SK-N-SH (cell line): ENCODE data around the gene SSBP2. TPM values are rescaled to one million over a fixed set of nuclear protein-coding genes. Genes with fewer than 3 reads are reported as not detected.

Experiments used
- CTCF ChIA-PET: fragments of 300-600, 350-600 bp; formaldehyde crosslinking; extraction: SDS; loops from one replicate; lab custom pipeline; 2021; lab: Yijun Ruan, JAX
- POLR2A ChIA-PET: fragments of 350-600 bp; sonication (Branson Sonifier 250); formaldehyde crosslinking; extraction: SDS; loops from one replicate; lab custom pipeline; 2020; ENCODE audit warnings: antibody characterized with exemption, inconsistent platforms; lab: Yijun Ruan, JAX
- DNase-seq: peaks from one replicate; pipeline ENCODE4 v3.0.0; 2012
- H2AFZ ChIP-seq: fragments of 200-600 bp; sonication (generic); 2 replicates; pipeline ENCODE4 v1.8.1; 2016; ENCODE audit warnings: antibody characterized with exemption, mild to moderate bottlenecking, low read depth
- H3F3A ChIP-seq: fragments of 200-600 bp; sonication (generic); replicated peaks from 2 replicates; pipeline ENCODE3; 2016; ENCODE audit warnings: antibody characterized with exemption, mild to moderate bottlenecking; ENCODE audit not compliant: insufficient read depth
- H3K27ac ChIP-seq, 2 experiments: fragments of 200-500 bp in 1 of 2; fragments of 200-600 bp in 1 of 2; sonication (Bioruptor generic) in 1 of 2; sonication (generic), shearing (Covaris generic) in 1 of 2; 2 replicates each; pipeline versions ENCODE4 v1.5.1 to v1.6.1; 2014 to 2016; ENCODE audit warnings: low read depth in 2 of 2, inconsistent platforms in 1 of 2, low read length in 1 of 2, mild to moderate bottlenecking in 1 of 2, mixed read lengths in 1 of 2
- H3K27me3 ChIP-seq: fragments of 200-600 bp; sonication (generic), shearing (Covaris generic); 2 replicates; pipeline ENCODE4 v1.6.1; 2016; ENCODE audit warnings: mixed run types; ENCODE audit not compliant: insufficient read depth
- H3K36me3 ChIP-seq, 2 experiments: fragments of 200-500 bp in 1 of 2; fragments of 200-600 bp in 1 of 2; sonication (Bioruptor generic) in 1 of 2; sonication (generic) in 1 of 2; replicated peaks in 1 of 2; 2 replicates each; pipeline versions ENCODE3 to v1.5.1; 2014 to 2016; ENCODE audit warnings: low read length in 1 of 2, mild to moderate bottlenecking in 1 of 2; ENCODE audit not compliant: insufficient read depth in 2 of 2, control insufficient read depth in 1 of 2
- H3K4me1 ChIP-seq, 2 experiments: fragments of 200-500 bp in 1 of 2; fragments of 200-600 bp in 1 of 2; sonication (Bioruptor generic) in 1 of 2; sonication (generic), shearing (Covaris generic) in 1 of 2; 2 replicates each; pipeline versions ENCODE4 v1.5.1 to v1.6.1; 2014 to 2016; ENCODE audit warnings: low read depth in 1 of 2, low read length in 1 of 2, mixed run types in 1 of 2; ENCODE audit not compliant: insufficient read depth in 2 of 2, control insufficient read depth in 1 of 2
- H3K4me2 ChIP-seq: fragments of 200-600 bp; sonication (generic), shearing (Covaris generic); 2 replicates; pipeline ENCODE4 v1.6.1; 2017; ENCODE audit warnings: mixed run types
- H3K4me3 ChIP-seq, 2 experiments: fragments of 200-500 bp in 1 of 2; fragments of 200-600 bp in 1 of 2; sonication (Bioruptor generic) in 1 of 2; sonication (generic), shearing (Covaris generic) in 1 of 2; 2 replicates each; pipeline versions ENCODE4 v1.5.1 to v1.8.1; 2014 to 2016; ENCODE audit warnings: low read depth in 2 of 2, inconsistent platforms in 1 of 2, low read length in 1 of 2, mild to moderate bottlenecking in 1 of 2, mixed read lengths in 1 of 2, moderate library complexity in 1 of 2
- H3K79me2 ChIP-seq: fragments of 200-600 bp; sonication (generic); 2 replicates; pipeline ENCODE4 v1.8.1; 2017; ENCODE audit warnings: mild to moderate bottlenecking; ENCODE audit not compliant: insufficient read depth
- H3K9ac ChIP-seq: fragments of 200-600 bp; sonication (generic); 2 replicates; pipeline ENCODE4 v1.6.1; 2017; ENCODE audit warnings: mixed run types
- H3K9me2 ChIP-seq: fragments of 200-600 bp; sonication (generic); 2 replicates; pipeline ENCODE4 v1.6.1; 2017; ENCODE audit warnings: mixed run types
- H3K9me3 ChIP-seq: fragments of 200-600 bp; sonication (generic); 2 replicates; pipeline ENCODE4 v1.6.1; 2017; ENCODE audit warnings: mixed run types, mild to moderate bottlenecking, moderate library complexity
- H4K20me1 ChIP-seq: fragments of 200-600 bp; sonication (generic); 2 replicates; pipeline ENCODE4 v1.6.1; 2017; ENCODE audit warnings: mild to moderate bottlenecking, mixed run types; ENCODE audit not compliant: insufficient read depth
- ELF1 ChIP-seq: IDR thresholded peaks from 2 replicates; pipeline ENCODE4 v1.4.0; 2012
- GATA2 ChIP-seq: sonication (generic); formaldehyde crosslinking; IDR thresholded peaks from 2 replicates; pipeline ENCODE4 v1.5.0; 2020; ENCODE audit warnings: mild to moderate bottlenecking, missing genetic modification reagents
- JUND ChIP-seq: IDR thresholded peaks from 2 replicates; pipeline ENCODE4 v1.4.0; 2012
- NRF1 ChIP-seq: IDR thresholded peaks from 2 replicates; pipeline ENCODE4 v1.6.1; 2012; ENCODE audit warnings: low read depth, mild to moderate bottlenecking, low read length
- RAD21 ChIP-seq: IDR thresholded peaks from 2 replicates; pipeline ENCODE4 v1.6.1; 2012; ENCODE audit warnings: mild to moderate bottlenecking, low read length
- TAF1 ChIP-seq: IDR thresholded peaks from 2 replicates; pipeline ENCODE4 v1.6.1; 2012; ENCODE audit warnings: low read depth, mild to moderate bottlenecking, low read length, moderate library complexity, borderline replicate concordance
- WGBS: methylation state at CpG from one replicate; pipeline ENCODE4 v1.1.6; 2017; ENCODE audit warnings: low lambda C conversion rate; 5-methylcytosine and 5-hydroxymethylcytosine counted together
- polyA plus RNA-seq, 3 experiments: library from polyadenylated mRNA; depleted of rRNA; stranded (reverse); fragments of >200 nt; gene quantifications; 2 replicates each; pipeline ENCODE4 v1.2.3, GENCODE V29; 2012
- TF ChIP-seq, protein P1 (sequence below): fragments of 150-350 bp; IDR thresholded peaks from 2 replicates; pipeline ENCODE4 v1.6.1; 2016; ENCODE audit warnings: mild to moderate bottlenecking, low read depth, low read length
- TF ChIP-seq, protein P2 (sequence below): IDR thresholded peaks from 2 replicates; pipeline ENCODE4; 2012

Gene SSBP2
- polyA plus RNA-seq, 1 of the 3 experiments (the other 2 are of a cell fraction), result 35.3 TPM

DNA sequence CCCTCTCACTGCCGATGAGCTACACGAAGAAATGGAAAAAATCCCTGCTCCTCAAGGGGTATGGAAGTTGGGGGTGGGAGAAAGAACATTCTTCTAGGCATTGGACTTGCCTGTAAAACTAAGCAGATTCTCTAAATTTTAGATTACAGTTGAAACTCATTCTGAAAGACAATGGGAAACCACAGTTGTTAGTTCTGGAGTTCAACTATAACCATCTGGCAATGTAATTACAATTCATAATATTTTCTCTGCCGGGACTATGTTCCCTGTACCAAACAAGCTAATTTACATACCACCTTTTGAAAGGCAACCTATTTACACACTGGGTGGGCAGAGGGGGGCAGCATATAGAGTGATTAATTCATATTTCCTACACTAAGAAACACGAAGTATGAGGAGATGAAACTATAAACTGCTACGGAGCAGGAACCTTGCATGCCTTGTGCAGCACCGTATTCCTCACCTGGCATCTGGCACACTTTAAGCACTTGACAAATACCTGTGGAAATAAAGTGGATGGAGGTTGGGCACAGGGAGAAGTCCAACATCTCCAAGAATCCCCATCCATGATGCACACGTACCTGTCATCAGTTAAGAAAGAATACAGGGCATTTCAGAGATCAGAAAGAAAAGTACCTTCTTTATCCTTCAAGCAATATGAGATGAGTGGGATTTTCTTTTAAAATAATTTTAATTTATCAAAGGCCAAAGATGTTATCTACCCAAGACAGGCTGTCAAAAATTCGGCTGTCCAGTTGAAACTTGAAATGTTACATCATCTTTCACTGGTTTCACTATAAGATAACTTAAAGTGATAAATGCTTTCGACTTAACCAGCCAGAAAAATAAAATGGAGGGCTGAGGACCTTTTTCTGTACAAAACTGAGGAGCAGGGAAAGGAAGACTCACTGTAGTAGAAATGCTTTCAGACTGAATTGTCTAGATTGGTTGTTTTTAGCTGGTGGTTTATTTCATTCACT is 54.2 kb downstream of the SSBP2 start:
- H3K9me3 ChIP-seq, result peaks cover 9% of the 10 kb centered on the region; the same call in 1 of the 2 replicates
- no peak overlapping the region for H3K9ac ChIP-seq
- CTCF ChIA-PET, result no interaction called here
- POLR2A ChIA-PET, result no interaction called here
- H3K4me3 ChIP-seq, result no peak overlapping the region
- no peak overlapping the region for H2AFZ ChIP-seq
- no peaks in the 10 kb centered on the region for H3K27me3 ChIP-seq
- H3K9me2 ChIP-seq, result no peaks in the 10 kb centered on the region
- H3K79me2 ChIP-seq, result no peaks in the 10 kb centered on the region; the same call in 1 of the 2 replicates
- no peaks in the 10 kb centered on the region for H3K4me1 ChIP-seq
- H3K36me3 ChIP-seq, result peaks cover 0 to 20% of the 10 kb centered on the region in 2 experiments
- no peak overlapping the region for H3K27ac ChIP-seq
- no peaks in the 10 kb centered on the region; the same call in 1 of the 2 replicates for H4K20me1 ChIP-seq
- WGBS, result 88% methylated on average over 9 of the region's 9 CpGs
- TF ChIP-seq ELF1 (no peak), NRF1 (no peak)
- TF ChIP-seq, protein P1, sequence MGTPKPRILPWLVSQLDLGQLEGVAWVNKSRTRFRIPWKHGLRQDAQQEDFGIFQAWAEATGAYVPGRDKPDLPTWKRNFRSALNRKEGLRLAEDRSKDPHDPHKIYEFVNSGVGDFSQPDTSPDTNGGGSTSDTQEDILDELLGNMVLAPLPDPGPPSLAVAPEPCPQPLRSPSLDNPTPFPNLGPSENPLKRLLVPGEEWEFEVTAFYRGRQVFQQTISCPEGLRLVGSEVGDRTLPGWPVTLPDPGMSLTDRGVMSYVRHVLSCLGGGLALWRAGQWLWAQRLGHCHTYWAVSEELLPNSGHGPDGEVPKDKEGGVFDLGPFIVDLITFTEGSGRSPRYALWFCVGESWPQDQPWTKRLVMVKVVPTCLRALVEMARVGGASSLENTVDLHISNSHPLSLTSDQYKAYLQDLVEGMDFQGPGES, result no peak
- no peak overlapping the region for H3K4me2 ChIP-seq
- no peak for DNase-seq
- no peaks in the 10 kb centered on the region for H3F3A ChIP-seq

DNA sequence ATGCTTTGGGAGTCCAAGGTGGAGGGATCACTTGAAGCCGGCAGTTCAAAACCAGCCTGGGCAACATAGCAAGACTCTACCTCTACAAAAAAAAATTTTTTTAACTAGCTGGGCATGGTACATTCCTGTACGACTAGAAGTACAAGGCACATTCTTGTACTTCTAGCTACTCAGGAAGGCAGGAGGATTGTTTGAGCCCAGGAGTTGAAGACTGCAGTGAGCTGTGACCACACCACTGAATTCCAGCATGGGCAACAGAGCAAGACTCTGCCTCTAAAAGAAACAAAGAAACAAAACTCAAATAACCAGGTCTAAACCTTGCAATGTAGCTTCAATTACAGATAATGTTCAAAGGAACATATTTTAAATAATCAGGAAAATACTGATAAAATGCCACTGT is 56.2 kb downstream of the SSBP2 start:
- Histone ChIP-seq H3K4me3 (no peak overlapping the region), H3K9me3 (peaks cover 19% of the 10 kb centered on the region; the same call in 1 of the 2 replicates), H3K27me3 (no peaks in the 10 kb centered on the region), H3K79me2 (peaks cover 15% of the 10 kb centered on the region), H3K4me1 (no peaks in the 10 kb centered on the region), H4K20me1 (no peaks in the 10 kb centered on the region; the same call in 1 of the 2 replicates), H3F3A (no peaks in the 10 kb centered on the region), H2AFZ (no peak overlapping the region), H3K36me3 (peaks cover 0 to 13% of the 10 kb centered on the region in 2 experiments), H3K9ac (no peak overlapping the region), H3K27ac (no peak overlapping the region), H3K4me2 (no peak overlapping the region), H3K9me2 (no peaks in the 10 kb centered on the region)
- POLR2A ChIA-PET, result no interaction called here
- no peak for DNase-seq
- TF ChIP-seq, protein P2, sequence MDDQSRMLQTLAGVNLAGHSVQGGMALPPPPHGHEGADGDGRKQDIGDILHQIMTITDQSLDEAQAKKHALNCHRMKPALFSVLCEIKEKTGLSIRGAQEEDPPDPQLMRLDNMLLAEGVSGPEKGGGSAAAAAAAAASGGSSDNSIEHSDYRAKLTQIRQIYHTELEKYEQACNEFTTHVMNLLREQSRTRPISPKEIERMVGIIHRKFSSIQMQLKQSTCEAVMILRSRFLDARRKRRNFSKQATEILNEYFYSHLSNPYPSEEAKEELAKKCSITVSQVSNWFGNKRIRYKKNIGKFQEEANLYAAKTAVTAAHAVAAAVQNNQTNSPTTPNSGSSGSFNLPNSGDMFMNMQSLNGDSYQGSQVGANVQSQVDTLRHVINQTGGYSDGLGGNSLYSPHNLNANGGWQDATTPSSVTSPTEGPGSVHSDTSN, result no peak
- no peak for TF ChIP-seq JUND
- TF ChIP-seq GATA2 (CRISPR knock-in tag), result no peak
- no peak for TF ChIP-seq TAF1
- TF ChIP-seq RAD21, result no peak
- CTCF ChIA-PET, result no interaction called here
- 96% methylated on average over 2 of the region's 2 CpGs for WGBS
